NK-92 (cell line): Measurements from ENCODE around the gene ESYT1.
A peak's percentile ranks its signal among the peaks of the same experiment; 100 is the strongest.

Experiments used
- DNase-seq: peaks from one replicate; lab custom pipeline; 2025; ENCODE audit not compliant: unreplicated experiment; lab: John Stamatoyannopoulos, UW

Gene ESYT1

GRCh38 chr12:56127888-56128669 lies at the start of gene ESYT1:
TSS of gene ESYT1 (plus strand) at chr12:56128267. CDS start at chr12:56128320, 53 bp downstream.
- peak; percentile 93 for DNase-seq

GRCh38 chr12:56078427-56078826 lies 49.6 kb upstream of the ESYT1 start:
- no peak for DNase-seq

- DNase-seq, result no peak
Measured at GRCh38 chr12:56078931-56079722, 48.9 kb upstream of the ESYT1 start.

GRCh38 chr12:56079723-56080555 lies 48.1 kb upstream of the ESYT1 start, which contains the start of gene ERBB3:
TSS of gene ERBB3 (plus strand) at chr12:56080165. CDS start at chr12:56080301, 136 bp downstream.
- no peak for DNase-seq

- no peak for DNase-seq
Measured at GRCh38 chr12:56080556-56081138, 47.4 kb upstream of the ESYT1 start.

GRCh38 chr12:56081393-56082347 lies 46.4 kb upstream of the ESYT1 start:
- DNase-seq, result no peak

- DNase-seq, result no peak
Measured at GRCh38 chr12:56082382-56082781, 45.7 kb upstream of the ESYT1 start.

GRCh38 chr12:56082967-56083366 lies 45.1 kb upstream of the ESYT1 start:
- DNase-seq, result no peak

- DNase-seq, result no peak
Measured at GRCh38 chr12:56084958-56085543, 43.0 kb upstream of the ESYT1 start.

- DNase-seq, result no peak
Measured at GRCh38 chr12:56086096-56086495, 42.0 kb upstream of the ESYT1 start.

GRCh38 chr12:56086608-56087007 lies 41.5 kb upstream of the ESYT1 start:
- DNase-seq, result no peak

- no peak for DNase-seq
Measured at GRCh38 chr12:56087220-56087619, 40.8 kb upstream of the ESYT1 start.

GRCh38 chr12:56097738-56098137 lies 30.3 kb upstream of the ESYT1 start:
- no peak for DNase-seq

GRCh38 chr12:56098592-56098991 lies 29.5 kb upstream of the ESYT1 start:
- DNase-seq, result no peak

GRCh38 chr12:56099787-56100186 lies 28.3 kb upstream of the ESYT1 start:
- no peak for DNase-seq

- no peak for DNase-seq
Measured at GRCh38 chr12:56101045-56101444, 27.0 kb upstream of the ESYT1 start.

- no peak for DNase-seq
Measured at GRCh38 chr12:56102683-56103065, 25.4 kb upstream of the ESYT1 start.

- DNase-seq, result no peak
Measured at GRCh38 chr12:56103066-56103711, 24.9 kb upstream of the ESYT1 start.

GRCh38 chr12:56103823-56104108 lies 24.3 kb upstream of the ESYT1 start:
- DNase-seq, result no peak
